HG03521 (cell line): ENCODE measurements around the gene AMOTL1.

Source experiments
- ATAC-seq: cut with Tn5 transposase; IDR thresholded peaks from one replicate; pipeline ENCODE4 v1.9.1; 2021; ENCODE audit warnings: mild to moderate bottlenecking, moderate library complexity; ENCODE audit not compliant: unreplicated experiment

The AMOTL1 gene

DNA sequence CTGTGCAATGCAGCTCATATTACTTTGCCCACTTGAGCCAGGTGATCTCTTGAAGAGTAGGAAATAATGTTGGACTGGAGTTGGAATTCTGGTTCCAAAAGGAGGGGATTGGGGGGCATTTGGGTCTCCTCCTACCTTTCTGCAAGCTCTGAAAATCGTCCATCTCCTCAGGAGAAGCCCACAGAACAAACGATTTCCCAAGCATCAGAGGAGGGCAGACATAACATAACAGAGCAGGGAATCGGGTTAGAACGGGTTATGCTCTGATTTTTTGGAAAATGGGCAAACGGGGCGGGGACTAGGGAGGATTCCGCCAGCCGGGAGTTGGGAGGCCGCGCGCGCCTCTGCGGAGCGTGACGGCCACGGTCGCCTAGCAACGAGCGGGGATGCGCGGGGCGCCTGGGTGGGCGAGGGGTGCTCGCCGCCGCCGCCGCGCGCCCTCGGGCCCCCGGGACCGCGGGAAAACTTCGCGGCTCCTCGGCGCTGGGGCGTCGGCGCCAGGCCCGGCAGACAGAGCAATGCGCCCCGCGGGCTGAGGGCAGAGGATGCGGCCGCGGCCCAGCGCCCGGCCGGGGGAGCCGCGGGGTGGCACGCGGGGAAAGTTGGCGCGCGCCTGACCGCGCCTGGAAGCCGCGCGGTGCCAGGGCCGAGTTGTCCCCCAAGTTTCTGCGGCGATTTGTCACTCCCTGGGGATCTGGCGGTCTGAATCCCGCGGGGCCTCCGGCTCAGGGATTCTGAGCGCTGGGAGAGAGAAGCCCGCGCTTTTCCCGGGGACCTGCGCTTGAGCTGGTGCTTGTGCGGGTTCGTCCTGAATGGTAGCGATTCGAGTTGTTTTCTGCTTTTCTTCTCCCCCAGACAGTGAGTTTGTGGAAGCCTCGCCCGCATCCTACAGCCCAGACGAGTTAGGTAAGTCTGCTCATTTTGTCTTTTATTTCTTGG, 27.8 kb upstream of the AMOTL1 start:
- no peak for ATAC-seq

DNA sequence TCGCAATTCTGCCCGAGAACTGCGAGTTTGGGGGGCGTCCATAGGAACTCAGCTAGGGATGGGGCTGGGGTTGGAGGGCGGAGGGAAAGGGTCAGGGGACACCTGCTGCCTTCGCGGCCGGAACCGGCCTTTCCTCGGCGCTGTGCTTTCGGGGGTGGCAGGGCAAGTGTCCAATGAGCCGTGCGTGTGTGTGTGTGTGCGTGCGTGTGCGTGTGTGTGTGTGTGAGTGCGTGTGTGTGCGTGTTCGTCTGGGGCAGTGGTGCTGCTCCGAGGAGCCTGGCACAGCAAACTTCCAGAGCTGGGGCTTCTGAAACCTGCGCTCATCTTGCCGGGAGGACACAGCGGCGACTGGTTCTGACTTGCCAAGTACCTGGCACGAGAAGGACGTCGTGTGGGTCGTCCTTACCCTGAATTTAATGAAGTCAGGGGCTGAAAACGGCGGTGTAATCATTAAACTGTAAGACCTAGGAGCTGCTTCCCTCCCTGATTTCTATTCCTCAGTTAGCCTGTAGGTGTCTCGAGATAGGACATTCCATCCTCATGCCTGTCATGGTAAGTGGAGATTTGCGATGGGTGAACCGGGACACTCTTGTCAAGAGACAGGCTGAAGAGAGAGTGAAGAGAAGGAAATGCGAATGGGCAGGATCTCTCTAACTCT, 27.0 kb upstream of the AMOTL1 start:
- ATAC-seq = no peak

DNA sequence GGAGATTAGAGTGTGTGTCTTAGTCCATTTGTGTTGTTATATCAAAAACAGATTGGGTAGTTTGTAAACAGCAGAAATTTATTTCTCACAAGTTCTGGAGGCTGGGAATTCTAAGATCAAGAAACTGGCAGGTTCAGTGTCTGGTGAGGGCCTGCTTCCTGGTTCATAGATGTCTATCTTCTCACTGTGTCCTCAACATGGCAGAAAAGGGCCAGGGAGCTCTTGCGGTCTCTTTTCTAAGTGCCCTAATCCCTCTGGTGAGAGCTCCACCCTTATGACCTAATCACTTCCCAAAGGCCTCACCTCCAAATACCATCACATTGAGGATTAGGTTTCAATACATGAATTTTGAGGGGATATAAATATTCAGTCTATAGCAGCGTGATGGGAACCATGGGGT, 25.5 kb upstream of the AMOTL1 start:
- no peak for ATAC-seq

DNA sequence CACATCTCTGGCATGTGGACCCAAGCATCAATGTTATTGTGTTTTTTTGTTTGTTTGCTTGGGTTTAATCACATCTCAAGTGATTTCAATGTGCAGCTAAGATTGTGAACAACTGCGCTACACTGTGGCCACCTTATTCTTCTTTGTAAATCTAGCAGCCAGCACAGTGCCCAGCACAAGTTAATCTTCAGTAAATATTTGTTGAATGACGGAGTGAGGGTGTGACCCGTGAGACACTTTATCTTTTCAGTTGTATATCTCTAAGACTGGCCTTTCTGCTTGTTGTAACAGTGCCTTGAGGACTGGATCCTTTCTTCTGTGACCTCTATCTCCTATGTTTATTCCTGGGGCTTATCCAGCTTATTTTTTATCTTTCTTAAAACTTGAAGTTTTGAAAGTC, 21.4 kb upstream of the AMOTL1 start:
- no peak for ATAC-seq

DNA sequence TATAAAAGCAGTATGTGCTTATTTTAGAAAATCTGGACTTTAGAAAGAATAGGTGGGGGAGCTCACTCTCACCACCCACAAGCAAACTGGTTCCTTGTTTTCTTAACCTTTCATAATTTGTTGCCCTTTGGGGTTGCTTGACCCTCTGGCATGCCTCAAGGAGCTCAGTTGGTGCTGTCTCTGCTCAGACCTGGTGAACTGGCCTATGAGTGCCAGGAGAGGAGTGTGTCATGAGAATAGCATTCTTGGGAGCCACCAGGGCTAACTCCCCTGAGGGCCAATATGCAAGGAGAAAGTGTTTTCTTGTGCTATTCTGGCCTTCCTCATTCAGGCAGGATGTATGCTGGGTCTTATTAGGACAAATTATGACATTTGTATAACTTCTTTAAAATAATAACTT, 21.0 kb upstream of the AMOTL1 start:
- ATAC-seq = no peak

DNA sequence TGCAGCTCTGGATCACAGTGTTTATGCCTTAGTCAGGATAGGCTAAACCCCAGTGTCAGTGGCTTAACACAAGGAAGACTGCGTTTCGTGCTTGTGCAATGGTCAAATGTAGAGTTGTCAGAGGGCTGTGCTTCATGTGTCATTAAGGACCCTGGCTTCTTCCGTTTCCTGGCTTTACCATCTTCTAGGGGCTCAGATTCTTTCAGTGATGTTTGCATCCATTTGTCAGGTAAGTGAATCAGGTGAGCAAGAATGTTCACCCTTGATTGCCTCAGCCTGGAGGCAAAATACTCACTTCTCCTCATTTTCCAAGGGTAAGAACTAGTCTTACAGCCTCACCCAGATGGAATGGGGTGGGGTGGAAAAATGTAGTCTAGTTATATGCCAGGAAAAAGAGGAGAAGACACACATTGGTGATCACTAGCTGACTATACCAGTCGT, 20.5 kb upstream of the AMOTL1 start:
- ATAC-seq = no peak

DNA sequence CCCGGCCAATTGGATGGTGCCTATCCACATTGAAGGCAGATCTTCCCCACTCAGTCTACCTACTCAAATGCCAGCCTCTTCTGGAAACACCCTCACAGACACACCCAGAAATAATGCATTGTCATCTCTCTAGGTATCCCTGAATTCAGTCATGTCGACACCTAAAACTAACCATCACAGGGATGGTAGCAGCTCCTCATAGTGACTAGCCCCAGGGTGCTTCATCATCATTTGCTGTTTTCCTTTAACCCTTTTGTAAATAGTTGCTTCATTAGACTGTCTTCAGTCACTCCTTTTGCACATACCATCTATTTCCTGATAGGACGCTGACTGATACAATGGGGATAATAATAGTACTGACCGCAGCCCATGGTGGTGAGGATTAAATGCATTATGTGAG, 18.8 kb upstream of the AMOTL1 start:
- no peak for ATAC-seq

DNA sequence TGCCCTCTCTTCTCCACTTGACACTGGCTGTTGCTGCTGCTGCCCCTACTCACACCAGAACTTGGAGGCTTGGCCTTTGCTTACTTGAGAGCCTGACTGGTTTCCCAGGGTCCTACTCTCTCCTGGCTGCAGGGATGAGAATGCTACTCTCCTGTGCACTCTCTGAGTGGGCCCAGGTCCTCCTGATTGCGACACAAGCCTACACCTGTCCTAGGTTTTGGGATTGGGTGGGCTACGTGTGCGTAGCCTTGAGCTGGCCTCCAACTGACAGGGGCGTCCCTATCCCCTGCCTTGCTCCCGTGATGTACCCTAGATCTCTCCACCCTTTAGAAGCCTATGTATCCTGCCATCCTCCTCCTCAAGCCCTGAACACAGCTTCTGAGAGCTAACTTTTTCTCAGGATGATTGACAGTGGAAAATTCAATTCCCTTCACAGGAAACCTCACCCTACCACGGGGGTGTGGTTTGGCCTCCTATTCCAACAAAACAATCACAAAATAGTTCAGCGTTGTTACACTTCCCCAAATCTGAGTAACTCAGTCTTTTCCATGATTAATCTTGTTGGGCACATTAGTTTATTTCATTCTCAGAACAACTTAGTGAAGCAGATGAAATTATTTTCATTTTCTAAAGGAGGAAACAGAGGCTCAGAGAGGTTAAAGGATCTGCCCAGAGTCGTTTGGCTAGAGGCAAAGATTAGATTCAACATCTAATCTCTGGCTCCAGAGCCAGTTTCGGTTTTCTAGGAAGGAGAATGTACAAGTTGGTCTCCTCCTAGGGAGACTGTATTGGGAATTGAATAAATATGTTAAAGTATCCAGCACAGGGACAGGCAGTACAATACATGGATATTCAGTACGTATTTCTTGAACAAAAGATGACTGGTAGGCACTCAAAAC, 17.6 kb upstream of the AMOTL1 start:
- no peak for ATAC-seq

DNA sequence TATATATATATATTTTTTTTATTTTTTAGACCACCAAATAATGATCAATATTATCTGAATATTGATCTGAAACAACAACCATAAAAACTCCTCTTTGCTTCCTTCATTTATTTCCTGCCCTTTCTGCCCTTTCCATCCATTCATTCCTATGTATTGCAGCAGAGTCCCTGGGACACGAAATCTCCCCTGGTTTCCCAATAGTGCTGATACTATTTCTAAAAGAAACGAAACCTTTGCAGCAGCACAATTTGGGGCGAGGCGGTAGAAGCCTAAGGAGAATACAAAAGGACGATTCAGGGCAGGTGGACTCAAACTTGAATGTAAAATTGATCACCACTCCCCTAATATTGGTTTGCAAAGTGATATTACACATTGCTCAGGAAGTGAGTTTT, 16.9 kb upstream of the AMOTL1 start:
- ATAC-seq = no peak

DNA sequence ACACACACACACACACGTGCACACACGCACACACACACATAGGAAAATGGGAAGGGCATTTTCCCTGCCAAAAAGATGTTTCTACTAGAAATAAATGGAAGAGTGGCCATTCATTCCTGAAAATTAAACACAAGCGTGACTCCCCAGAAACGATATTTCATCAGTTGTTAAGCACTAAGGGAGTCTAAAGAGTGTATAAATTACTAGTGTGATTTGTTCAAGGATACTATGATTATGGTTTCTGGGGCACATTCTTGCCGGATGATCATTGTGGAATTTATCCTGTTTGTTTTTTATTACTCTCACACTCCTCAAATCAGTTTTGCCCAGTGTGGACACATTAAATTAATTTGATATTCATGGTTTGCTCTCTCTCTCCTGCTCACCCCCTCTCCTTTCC, 16.4 kb upstream of the AMOTL1 start:
- no peak for ATAC-seq

DNA sequence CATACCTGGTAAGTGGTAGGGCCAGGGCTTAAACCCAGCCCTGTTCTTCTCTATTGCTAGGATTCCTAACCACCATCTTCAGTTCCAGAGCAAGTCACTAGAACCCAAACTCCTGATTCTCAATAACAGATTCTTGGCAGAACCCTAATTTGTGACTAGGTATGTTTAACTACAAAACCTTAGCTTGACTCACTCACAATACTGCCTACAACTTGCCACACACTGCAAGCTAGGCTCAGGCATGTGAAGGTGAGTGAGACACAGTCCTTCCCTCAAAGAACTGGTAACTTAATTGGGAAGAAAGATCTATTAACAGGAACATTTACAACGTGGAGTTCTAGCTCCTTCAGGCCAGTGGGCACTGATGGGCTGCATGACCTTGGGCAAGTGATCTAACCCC, 14.5 kb upstream of the AMOTL1 start:
- ATAC-seq = no peak

DNA sequence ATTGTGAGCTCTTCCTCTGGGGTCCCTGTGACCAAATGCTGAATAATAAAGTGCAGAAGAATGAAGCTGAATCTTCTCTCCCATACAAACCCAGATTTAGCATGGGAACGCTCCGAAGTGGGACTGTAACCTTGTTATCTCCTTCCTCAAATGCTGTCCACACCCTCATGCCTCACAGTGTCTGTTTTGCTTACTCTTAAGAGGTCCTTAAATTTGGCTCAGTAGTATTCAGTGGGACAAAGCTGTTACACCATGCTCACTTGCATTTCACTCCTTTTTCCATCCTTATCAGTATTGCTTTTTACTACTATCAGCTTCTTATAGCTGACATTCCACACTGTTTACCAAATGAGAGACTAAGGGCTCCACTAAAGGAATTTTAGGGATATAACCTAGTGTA, 13.8 kb upstream of the AMOTL1 start:
- ATAC-seq = no peak

DNA sequence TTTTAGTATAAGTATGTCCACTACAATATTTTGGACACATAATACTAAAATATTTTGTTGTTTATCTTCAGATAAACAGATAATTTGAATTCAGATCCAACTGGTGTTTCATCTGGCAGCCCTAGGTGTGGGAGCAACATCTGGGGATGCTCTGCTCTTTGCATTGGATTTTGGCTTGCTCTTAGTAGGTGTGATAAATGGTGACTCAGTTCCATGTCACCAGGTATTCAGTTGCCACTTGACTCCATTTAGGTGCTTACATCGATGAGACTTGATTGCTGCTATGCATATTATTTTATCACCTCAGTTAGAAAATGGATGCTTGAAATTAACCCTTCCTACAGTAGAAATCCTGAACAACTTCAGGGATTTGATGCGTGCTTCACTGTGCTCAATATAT, 13.3 kb upstream of the AMOTL1 start:
- no peak for ATAC-seq

DNA sequence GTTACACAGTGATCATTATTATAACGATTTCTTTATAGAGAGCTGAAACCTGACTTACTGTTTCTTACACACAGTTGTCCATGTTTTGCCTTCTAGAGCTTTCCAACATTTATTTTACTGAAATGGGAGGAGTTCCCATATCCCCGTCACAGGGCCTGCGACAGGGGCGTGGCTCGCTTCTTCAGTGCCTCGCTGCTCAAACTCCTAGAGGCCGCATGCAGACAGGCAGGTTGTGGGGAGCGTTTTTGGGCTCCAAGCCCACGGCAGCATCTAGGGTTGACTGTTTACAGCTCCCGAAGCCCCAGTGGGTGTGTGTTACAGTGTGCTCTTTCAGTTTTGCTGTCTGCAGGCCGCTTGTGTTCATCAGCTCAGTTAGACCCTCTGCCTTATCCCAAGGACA, 12.7 kb upstream of the AMOTL1 start:
- no peak for ATAC-seq

DNA sequence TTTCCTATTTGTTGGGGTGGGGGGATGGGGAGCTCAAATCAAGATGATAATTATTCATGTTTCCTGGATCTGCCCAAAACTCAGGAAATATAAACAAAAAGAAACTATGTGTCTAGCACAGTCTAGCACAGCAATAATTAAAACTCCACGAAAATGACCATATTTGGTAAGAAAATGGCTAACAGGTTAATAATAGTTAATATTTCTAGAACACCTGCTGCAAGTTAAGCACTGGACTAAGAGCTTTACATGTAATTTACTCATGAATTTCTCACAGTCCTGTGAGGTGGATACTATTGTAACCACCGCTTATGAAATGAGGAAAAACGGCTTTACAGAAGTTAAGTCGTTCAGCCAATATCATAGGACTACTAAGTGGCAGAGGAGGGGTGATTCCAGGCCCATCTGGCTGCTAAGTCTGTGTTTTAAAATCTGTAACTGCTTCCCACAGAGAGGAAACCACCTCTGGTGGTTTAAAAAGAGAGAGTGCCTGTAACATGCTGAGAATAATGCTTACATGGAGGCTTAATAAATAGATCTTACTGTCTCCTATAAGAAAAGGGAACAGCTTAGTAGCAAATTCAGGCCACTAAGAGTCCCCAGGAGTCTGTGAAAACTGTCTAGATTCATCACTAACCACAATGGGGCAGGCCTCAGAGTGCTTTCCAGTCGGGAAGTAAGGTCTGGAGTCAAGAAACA, 11.0 kb upstream of the AMOTL1 start:
- no peak for ATAC-seq

DNA sequence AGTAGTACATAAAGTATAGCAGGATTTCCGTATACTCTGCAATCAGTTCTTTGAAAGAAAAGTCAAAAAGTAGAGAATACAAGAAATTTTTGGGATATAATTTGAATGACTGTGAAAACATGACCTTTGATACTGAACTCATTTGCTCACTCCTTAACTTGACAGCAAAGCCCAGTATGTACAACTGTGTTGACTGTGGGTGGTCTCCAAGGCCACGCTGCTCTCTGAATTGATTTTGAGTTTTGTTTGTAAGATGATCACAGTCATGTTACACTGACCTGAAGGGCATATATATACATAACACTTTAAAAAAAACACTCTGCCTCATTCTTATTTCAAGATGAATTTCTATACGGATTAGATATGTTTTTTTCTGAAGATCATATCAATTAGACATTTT, 9.5 kb upstream of the AMOTL1 start:
- ATAC-seq = no peak

DNA sequence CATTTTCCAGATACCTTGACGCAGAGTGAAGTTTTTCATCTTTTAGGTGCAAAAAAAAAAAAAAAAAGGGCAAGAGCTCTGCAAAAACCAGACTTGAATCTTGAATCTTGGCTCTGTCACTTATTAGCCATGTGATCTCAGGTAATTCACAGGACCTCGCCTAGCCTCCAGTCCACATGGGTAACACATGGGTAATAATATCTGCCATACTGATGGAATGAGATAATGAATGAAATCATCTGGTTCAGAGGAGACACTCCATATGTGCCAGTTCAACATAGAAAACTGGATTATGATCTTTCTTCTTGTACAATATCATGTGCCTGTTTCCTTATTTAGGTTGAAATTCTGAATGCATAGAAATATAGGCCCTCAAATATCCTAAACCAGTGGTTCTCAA, 8.6 kb upstream of the AMOTL1 start:
- ATAC-seq = no peak

DNA sequence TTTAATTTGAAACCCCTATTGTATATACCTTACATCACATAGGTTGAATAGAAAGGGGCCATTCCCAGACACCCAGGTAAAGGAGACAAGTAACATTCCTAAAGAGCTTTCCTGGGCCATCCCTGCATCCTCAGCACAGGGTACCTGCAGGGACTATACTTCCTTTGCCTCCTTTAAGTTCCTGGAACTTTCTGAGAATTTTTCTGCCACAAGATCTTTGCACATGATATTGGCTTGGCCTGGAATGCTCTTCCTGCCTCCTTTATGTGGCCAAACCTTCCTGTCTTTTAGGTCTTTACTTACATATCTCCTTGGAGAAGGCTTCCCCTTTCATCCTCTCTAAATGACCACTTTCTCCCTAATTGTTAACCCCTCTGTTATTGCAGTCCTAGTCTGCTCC, 7.9 kb upstream of the AMOTL1 start:
- ATAC-seq = no peak

DNA sequence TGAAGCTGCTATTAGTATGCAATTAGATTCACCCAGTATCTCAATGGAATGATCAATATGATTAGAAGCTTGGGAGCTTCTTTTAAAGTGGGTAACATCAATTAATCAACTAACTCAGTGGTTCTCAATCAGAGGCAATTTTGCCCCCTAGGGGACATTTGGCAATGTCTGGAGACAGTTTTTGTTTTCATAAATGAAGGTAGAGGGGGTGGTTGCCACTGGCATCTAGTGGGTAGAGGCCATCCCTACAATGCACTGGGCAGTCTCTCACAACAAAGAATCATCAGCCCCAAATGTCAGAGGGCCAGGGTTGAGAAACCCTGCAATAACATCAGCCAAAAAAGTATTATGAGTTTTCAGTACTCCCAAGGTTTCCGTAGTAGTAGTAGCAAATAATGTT, 5.9 kb upstream of the AMOTL1 start:
- no peak for ATAC-seq

DNA sequence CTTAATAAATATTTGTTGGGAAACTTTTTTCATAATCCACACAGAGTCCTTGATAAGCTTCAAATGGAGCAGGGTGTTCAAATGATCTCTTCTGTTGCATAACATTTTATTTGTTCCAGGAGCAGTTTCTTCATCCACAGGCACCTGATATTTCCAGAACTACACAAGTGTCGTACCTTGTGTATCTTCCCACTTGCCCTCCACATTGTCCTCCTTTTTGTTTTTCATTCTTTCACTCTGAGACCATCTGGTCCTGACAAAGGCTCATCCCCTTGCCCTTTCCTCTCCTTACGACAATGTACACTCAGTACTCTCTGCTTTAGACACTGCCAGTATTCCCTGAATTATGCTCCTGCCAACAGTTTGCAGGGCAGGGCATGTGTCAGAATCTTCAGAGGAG, 5.2 kb upstream of the AMOTL1 start:
- ATAC-seq = no peak

DNA sequence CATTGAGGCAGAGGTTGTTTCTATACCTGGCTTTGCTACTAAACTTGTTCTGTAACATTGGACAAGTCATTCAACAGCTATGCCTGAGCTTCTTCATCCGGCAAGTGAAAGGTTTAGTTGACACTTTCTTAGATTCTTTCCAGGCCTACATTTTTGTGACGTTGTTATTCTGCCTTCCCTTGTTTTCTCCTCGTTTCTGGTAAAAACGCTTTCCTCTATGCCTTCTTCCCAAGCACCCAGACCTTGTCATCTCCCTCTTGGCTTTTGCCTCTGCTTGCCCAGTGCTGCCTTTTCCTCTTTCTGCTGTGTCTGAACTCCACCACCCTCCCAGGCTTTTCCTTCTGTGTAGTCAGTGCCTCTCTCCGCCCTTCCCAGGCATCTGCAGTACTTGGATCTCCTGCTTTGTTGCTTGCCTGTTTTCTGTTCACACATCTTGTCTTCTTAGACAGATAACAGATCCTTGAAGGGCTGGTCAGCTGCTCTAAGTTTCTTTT, 1.4 kb upstream of the AMOTL1 start:
- no peak for ATAC-seq
